Fibroblast of lung (primary cell): ENCODE measurements around the gene GPR82. TPM values are rescaled to one million over a fixed set of nuclear protein-coding genes. Genes with fewer than 3 reads are reported as not detected.
A peak's percentile ranks its signal among the peaks of the same experiment; 100 is the strongest.

Experiments
- DNase-seq, 2 donors: peaks; one replicate each; pipeline versions ENCODE4 v3.0.0 to v3.0.0-alpha.2; 2010; ENCODE audit warnings: low read depth in 2 of 2
- H2AFZ ChIP-seq: 2 replicates; pipeline ENCODE4 v1.5.1; 2012; ENCODE audit warnings: low read length, control low read depth, inconsistent platforms
- H3K27ac ChIP-seq: 2 replicates; pipeline ENCODE4 v1.5.1; 2011; ENCODE audit warnings: low read length, control low read depth; ENCODE audit not compliant: insufficient read depth
- H3K27me3 ChIP-seq: 2 replicates; pipeline ENCODE4 v1.5.1; 2011; ENCODE audit warnings: mild to moderate bottlenecking, low read length; ENCODE audit not compliant: control insufficient read depth, insufficient read depth
- H3K36me3 ChIP-seq: 2 replicates; pipeline ENCODE4 v1.5.1; 2011; ENCODE audit warnings: low read length; ENCODE audit not compliant: control insufficient read depth, insufficient read depth
- H3K4me1 ChIP-seq: 2 replicates; pipeline ENCODE4 v1.5.1; 2011; ENCODE audit warnings: low read length; ENCODE audit not compliant: control insufficient read depth, insufficient read depth; ENCODE audit errors: extremely low read depth
- H3K4me2 ChIP-seq: 2 replicates; pipeline ENCODE4 v1.5.1; 2011; ENCODE audit warnings: low read length, control low read depth; ENCODE audit not compliant: insufficient read depth; ENCODE audit errors: extremely low read depth
- H3K4me3 ChIP-seq, 4 experiments: fragments of 200-600 bp in 1 of 4; sonication (generic) in 1 of 4; replicated peaks in 1 of 4; 2 replicates each; pipeline ENCODE4 v1.5.1; 2011 to 2016; ENCODE audit warnings: low read length in 4 of 4, low read depth in 3 of 4, mild to moderate bottlenecking in 3 of 4, control low read depth in 2 of 4, inconsistent platforms in 1 of 4, mixed read lengths in 1 of 4; ENCODE audit not compliant: insufficient read depth in 1 of 4; ENCODE audit errors: control extremely low read depth in 1 of 4
- H3K79me2 ChIP-seq: 2 replicates; pipeline ENCODE4 v1.5.1; 2012; ENCODE audit warnings: mild to moderate bottlenecking, low read length, inconsistent platforms; ENCODE audit not compliant: control insufficient read depth, insufficient read depth
- H3K9ac ChIP-seq: 2 replicates; pipeline ENCODE4 v1.5.1; 2011; ENCODE audit warnings: mild to moderate bottlenecking, low read length, control low read depth; ENCODE audit not compliant: insufficient read depth
- H3K9me3 ChIP-seq: 2 replicates; pipeline ENCODE4 v1.5.1; 2012; ENCODE audit warnings: low read depth, low read length; ENCODE audit not compliant: control insufficient read depth, insufficient read depth
- H4K20me1 ChIP-seq: 2 replicates; pipeline ENCODE4 v1.5.1; 2011; ENCODE audit warnings: low read length; ENCODE audit not compliant: control insufficient read depth, insufficient read depth; ENCODE audit errors: extremely low read depth
- EZH2 ChIP-seq: IDR thresholded peaks from 2 replicates; pipeline ENCODE4 v1.5.1; 2012; ENCODE audit warnings: low read length, control low read depth, mild to moderate bottlenecking; ENCODE audit errors: missing control alignments
- polyA plus RNA-seq, 2 donors: library from polyadenylated mRNA; depleted of rRNA in 1 of 2; stranded (reverse) in 1 of 2; unstranded in 1 of 2; fragments of >200 nt; gene quantifications; 2 replicates each; pipeline ENCODE4 v1.2.1, GENCODE V29; 2011 to 2012; ENCODE audit warnings: missing spikeins in 1 of 2
- total RNA-seq: library from RNA; depleted of rRNA; stranded (reverse); fragments of >200 nt; gene quantifications from 2 replicates; pipeline ENCODE4 v1.2.1, GENCODE V29; 2014
- TF ChIP-seq, protein P1 (sequence below), 2 donors: IDR thresholded peaks in 1 of 2; conservative IDR thresholded peaks in 1 of 2; 1 replicate in 1 of 2; 2 replicates in 1 of 2; pipeline ENCODE4 v1.5.1; 2011 to 2012; ENCODE audit warnings: low read length in 2 of 2, control low read depth in 1 of 2, inconsistent platforms in 1 of 2, low read depth in 1 of 2, mild to moderate bottlenecking in 1 of 2

The GPR82 gene
- total and polyA plus RNA-seq, 2 donors (not counting 1 experiment from before 2014, with no cell fraction given), result not detected

- DNase-seq, result peak in 1 of 2 donors; percentile 51
- H3K4me1 ChIP-seq, result no peaks in the 10 kb centered on the region
- no peaks in the 10 kb centered on the region for H4K20me1 ChIP-seq
- no peak overlapping the region for H3K4me2 ChIP-seq
- no peaks in the 10 kb centered on the region for H3K27me3 ChIP-seq
- no peak overlapping the region for H3K9ac ChIP-seq
- H3K4me3 ChIP-seq, result no peak overlapping the region
- H3K27ac ChIP-seq, result no peak overlapping the region
- H3K79me2 ChIP-seq, result no peaks in the 10 kb centered on the region
- TF ChIP-seq, protein P1, sequence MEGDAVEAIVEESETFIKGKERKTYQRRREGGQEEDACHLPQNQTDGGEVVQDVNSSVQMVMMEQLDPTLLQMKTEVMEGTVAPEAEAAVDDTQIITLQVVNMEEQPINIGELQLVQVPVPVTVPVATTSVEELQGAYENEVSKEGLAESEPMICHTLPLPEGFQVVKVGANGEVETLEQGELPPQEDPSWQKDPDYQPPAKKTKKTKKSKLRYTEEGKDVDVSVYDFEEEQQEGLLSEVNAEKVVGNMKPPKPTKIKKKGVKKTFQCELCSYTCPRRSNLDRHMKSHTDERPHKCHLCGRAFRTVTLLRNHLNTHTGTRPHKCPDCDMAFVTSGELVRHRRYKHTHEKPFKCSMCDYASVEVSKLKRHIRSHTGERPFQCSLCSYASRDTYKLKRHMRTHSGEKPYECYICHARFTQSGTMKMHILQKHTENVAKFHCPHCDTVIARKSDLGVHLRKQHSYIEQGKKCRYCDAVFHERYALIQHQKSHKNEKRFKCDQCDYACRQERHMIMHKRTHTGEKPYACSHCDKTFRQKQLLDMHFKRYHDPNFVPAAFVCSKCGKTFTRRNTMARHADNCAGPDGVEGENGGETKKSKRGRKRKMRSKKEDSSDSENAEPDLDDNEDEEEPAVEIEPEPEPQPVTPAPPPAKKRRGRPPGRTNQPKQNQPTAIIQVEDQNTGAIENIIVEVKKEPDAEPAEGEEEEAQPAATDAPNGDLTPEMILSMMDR (conservative IDR thresholded peaks at IDR 0.05 in 1 of 2, IDR thresholded peaks at IDR 0.05 in 1 of 2; ENCODE audit: low read depth in 1 of 2, low read length in 2 of 2), result no peak
- TF ChIP-seq EZH2, result no peak
- no peak overlapping the region for H2AFZ ChIP-seq
- no peaks in the 10 kb centered on the region for H3K36me3 ChIP-seq
- no peaks in the 10 kb centered on the region for H3K9me3 ChIP-seq
These were observed 3.7 kb upstream of the GPR82 start for GRCh38 chrX:41720125-41720779.

DNA sequence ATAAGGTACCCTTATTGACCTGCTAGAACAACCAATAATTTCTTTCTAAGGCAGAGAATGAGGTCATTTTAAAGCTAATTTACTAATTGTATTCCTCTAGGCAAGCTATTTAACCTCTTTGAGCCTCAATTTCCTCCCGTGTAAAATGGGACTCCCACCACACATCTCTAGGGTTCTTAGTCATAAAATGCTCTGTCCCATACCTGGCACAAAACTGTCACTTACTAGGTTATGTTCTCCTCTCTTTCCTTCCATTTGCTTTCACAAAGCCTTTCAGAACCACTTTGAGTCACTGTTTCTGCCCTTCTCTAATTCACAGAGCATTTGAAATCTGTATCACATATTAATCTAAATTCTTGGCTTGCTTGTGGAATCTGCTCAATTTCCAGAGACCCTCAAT lies 2.4 kb upstream of the GPR82 start:
- Histone ChIP-seq H3K27me3 (no peaks in the 10 kb centered on the region), H3K79me2 (no peaks in the 10 kb centered on the region), H3K4me3 (no peak overlapping the region), H3K27ac (no peak overlapping the region), H3K36me3 (no peaks in the 10 kb centered on the region), H3K4me2 (no peak overlapping the region), H3K9me3 (no peaks in the 10 kb centered on the region), H3K4me1 (no peaks in the 10 kb centered on the region), H3K9ac (no peak overlapping the region), H2AFZ (no peak overlapping the region), H4K20me1 (no peaks in the 10 kb centered on the region)
- DNase-seq, result no peak
- TF ChIP-seq EZH2, result no peak
- TF ChIP-seq, protein P1 (conservative IDR thresholded peaks at IDR 0.05 in 1 of 2, IDR thresholded peaks at IDR 0.05 in 1 of 2; ENCODE audit: low read depth in 1 of 2, low read length in 2 of 2), result no peak

GRCh38 chrX:41722214-41722613 lies 1.8 kb upstream of the GPR82 start:
- H3K27ac ChIP-seq, result no peak overlapping the region
- no peaks in the 10 kb centered on the region for H3K79me2 ChIP-seq
- H3K36me3 ChIP-seq, result no peaks in the 10 kb centered on the region
- TF ChIP-seq, protein P1 (conservative IDR thresholded peaks at IDR 0.05 in 1 of 2, IDR thresholded peaks at IDR 0.05 in 1 of 2; ENCODE audit: low read depth in 1 of 2, low read length in 2 of 2), result no peak
- no peak for TF ChIP-seq EZH2
- H3K4me3 ChIP-seq, result no peak overlapping the region
- no peaks in the 10 kb centered on the region for H3K9me3 ChIP-seq
- no peak for DNase-seq
- no peaks in the 10 kb centered on the region for H3K4me1 ChIP-seq
- H3K9ac ChIP-seq, result no peak overlapping the region
- H3K4me2 ChIP-seq, result no peak overlapping the region
- no peak overlapping the region for H2AFZ ChIP-seq
- no peaks in the 10 kb centered on the region for H3K27me3 ChIP-seq
- H4K20me1 ChIP-seq, result no peaks in the 10 kb centered on the region
